ENCODE measurements around the gene IL2RA.

GRCh38 chr10:6005856-6006395 lies 56.2 kb downstream of the IL2RA start:
- TF ChIP-seq POLR2A (IDR thresholded peaks at IDR 0.05; ENCODE audit: borderline replicate concordance, extremely low read depth, insufficient read depth, insufficient read length) (no peak), YY1 (IDR thresholded peaks at IDR 0.05; ENCODE audit: extremely low read depth, insufficient replicate concordance, low read depth, low read length) (no peak), SIN3A (IDR thresholded peaks at IDR 0.05; ENCODE audit: low read depth) (no peak), CTCF (IDR thresholded peaks at IDR 0.05 in 2 of 3, conservative IDR thresholded peaks at IDR 0.05 in 1 of 3; ENCODE audit: borderline replicate concordance in 1 of 3, insufficient read depth in 1 of 3, low read depth in 2 of 3, low read length in 2 of 3) (no peak), TCF7L2 (IDR thresholded peaks at IDR 0.05; ENCODE audit: borderline replicate concordance, extremely low read depth, insufficient read depth, insufficient read length) (no peak), EZH2 (IDR thresholded peaks at IDR 0.05) (no peak), CEBPB (IDR thresholded peaks at IDR 0.05; ENCODE audit: low read depth) (no peak), SP1 (IDR thresholded peaks at IDR 0.05; ENCODE audit: low read depth) (no peak), JUND (IDR thresholded peaks at IDR 0.05) (no peak), POLR2AphosphoS5 (IDR thresholded peaks at IDR 0.05; ENCODE audit: low read depth, low read length) (no peak), FOSL1 (IDR thresholded peaks at IDR 0.05; ENCODE audit: low read depth) (no peak), ZNF274 (IDR thresholded peaks at IDR 0.05; ENCODE audit: low read depth, low read length) (no peak), SRF (IDR thresholded peaks at IDR 0.05; ENCODE audit: low read depth) (no peak), ZBTB33 (IDR thresholded peaks at IDR 0.05; ENCODE audit: extremely low read depth, insufficient replicate concordance, low read length) (no peak)

Data from HCT116 (cell line).